NCI-H128 (cell line): Measurements from ENCODE around the gene MYO19.
"Not testable (repeated sequence)": the region's sequence is repeated elsewhere in the genome, so short reads cannot be mapped to it uniquely, and the experiment has no call there.

Experiments used
- DNase-seq: peaks from one replicate; lab custom pipeline; 2025; ENCODE audit not compliant: unreplicated experiment; lab: John Stamatoyannopoulos, UW

MYO19 gene

GRCh38 chr17:36463916-36464764 lies 70.5 kb downstream of the MYO19 start:
- DNase-seq = no peak

GRCh38 chr17:36461330-36462110 lies 73.1 kb downstream of the MYO19 start:
- no peak for DNase-seq

- DNase-seq = no peak
Observed at GRCh38 chr17:36460265-36460937, 74.3 kb downstream of the MYO19 start.

- no peak for DNase-seq
Observed at GRCh38 chr17:36459601-36460000, 75.1 kb downstream of the MYO19 start.

- no peak for DNase-seq
Observed at GRCh38 chr17:36459045-36459444, 75.6 kb downstream of the MYO19 start.

GRCh38 chr17:36457701-36458100 lies 77.0 kb downstream of the MYO19 start:
- DNase-seq = not testable (repeated sequence)

GRCh38 chr17:36452888-36453287 lies 81.8 kb downstream of the MYO19 start:
- not testable (repeated sequence) for DNase-seq

GRCh38 chr17:36449997-36450396 lies 84.7 kb downstream of the MYO19 start:
- not testable (repeated sequence) for DNase-seq
